Measurements from ENCODE around the gene ARL3.
"Not testable (repeated sequence)": the region's sequence is repeated elsewhere in the genome, so short reads cannot be mapped to it uniquely, and the experiment has no call there.

Gene ARL3

GRCh38 chr10:102735065-102735562, 20.9 kb upstream of the ARL3 start:
- no peak for DNase-seq

GRCh38 chr10:102732661-102733060, 18.5 kb upstream of the ARL3 start:
- no peak for DNase-seq

GRCh38 chr10:102731222-102731800, 17.1 kb upstream of the ARL3 start:
- no peak for DNase-seq

- DNase-seq, result peak; percentile 69
Measured at GRCh38 chr10:102729029-102730026, 15.1 kb upstream of the ARL3 start.

- DNase-seq, result no peak
Measured at GRCh38 chr10:102727037-102727818, 13.0 kb upstream of the ARL3 start.

DNA sequence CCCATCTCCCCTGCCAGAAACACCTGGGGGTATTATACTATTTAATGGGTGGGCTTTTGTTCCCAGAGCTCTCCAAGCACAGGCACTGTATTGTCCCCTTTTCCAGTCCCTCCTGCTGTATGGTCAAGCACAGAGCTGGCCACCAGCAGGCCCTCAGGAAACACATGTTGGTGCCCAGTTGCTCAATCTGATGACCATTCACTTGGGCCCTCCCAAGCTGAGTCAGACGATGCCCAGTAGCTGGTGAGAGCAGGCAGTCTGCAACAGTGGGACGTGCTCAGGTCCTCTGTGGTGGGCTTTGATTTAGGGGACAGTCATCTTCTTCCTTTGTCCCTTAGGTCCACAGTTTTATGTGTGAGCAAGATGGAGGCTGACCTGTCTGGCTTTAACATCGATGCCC, 12.1 kb upstream of the ARL3 start:
- DNase-seq, result no peak

GRCh38 chr10:102723989-102724388, 9.8 kb upstream of the ARL3 start:
- no peak for DNase-seq

GRCh38 chr10:102721954-102722353, 7.8 kb upstream of the ARL3 start:
- DNase-seq, result no peak

GRCh38 chr10:102720775-102721301, 6.6 kb upstream of the ARL3 start:
- no peak for DNase-seq

- no peak for DNase-seq
Measured at GRCh38 chr10:102720337-102720736, 6.1 kb upstream of the ARL3 start.

- no peak for DNase-seq
Measured at GRCh38 chr10:102718220-102718619, 4.0 kb upstream of the ARL3 start.

DNA sequence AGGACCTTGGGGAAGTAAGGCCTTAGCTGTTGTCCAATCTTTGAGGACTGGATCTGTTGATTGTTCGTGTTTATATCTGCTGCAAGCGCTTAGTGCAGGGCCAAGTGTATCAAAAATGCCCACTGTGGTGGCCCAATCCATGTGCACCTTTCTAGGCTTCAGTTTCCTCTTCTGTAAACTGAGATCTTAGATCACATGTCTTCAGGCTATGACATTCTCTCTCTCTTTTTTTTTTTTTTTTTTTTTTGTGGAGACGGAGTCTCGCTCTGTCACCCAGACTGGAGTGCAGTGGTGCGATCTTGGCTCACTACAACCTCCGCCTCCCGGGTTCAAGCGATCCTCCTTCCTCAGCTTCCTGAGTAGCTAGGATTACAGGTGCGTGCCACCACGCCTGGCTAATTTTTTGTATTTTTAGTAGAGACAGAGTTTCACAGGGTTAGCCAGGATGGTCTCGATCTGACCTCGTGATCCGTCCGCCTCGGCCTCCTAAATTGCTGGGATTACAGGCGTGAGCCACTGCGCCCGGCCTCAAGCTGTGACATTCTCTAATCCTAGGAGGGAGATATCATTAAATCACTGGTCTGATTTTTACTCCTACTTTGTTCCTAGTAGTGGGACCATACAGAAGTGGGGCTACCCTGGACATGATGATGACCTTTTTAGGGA, 2.8 kb upstream of the ARL3 start:
- DNase-seq, result not testable (repeated sequence)

DNA sequence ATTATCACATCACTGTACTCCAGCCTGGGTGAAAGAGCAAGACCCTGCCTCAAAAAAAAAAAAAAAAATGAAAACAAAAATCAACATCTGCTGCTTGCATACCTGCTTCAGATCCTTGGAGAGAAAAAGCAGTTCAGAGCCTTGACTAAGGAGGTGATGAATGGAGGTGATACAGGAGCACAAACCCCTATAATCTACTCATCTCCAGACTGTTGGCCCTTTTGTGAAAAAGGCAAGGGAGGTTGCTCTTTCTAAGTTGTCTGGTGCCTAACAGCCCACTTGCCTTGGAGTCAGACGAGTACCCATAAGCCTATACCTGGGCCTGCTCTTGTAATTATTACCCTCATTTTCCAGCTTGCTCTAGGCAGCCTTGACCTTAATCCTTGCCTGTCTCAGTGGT, 1.7 kb upstream of the ARL3 start:
- no peak for DNase-seq

- no peak for DNase-seq
Measured at GRCh38 chr10:102714621-102715455, 641 bp upstream of the ARL3 start, which contains the start of gene SFXN2. SFXN2 (plus strand) TSS chr10:102714636; CDS start chr10:102726637, 12,001 bp downstream.

DNA sequence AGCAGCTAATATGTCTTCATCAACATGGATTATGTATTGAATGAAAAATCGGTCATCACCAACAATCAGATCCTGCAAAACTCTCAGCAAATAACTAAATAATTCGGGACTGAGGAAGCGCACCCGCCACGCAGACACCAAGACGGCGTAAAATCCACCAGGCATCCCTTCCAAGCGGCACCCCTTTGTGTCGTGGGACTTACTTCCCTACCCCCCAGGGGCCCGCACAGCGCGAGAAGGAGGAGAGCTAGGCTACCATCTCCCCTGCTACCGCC, 721 bp downstream of the ARL3 start:
- DNase-seq, result no peak

- no peak for DNase-seq
Measured at GRCh38 chr10:102712843-102713538, 1.2 kb downstream of the ARL3 start.

GRCh38 chr10:102712089-102712488, 2.1 kb downstream of the ARL3 start:
- DNase-seq, result no peak

- DNase-seq, result no peak
Measured at GRCh38 chr10:102710609-102711008, 3.6 kb downstream of the ARL3 start.

DNA sequence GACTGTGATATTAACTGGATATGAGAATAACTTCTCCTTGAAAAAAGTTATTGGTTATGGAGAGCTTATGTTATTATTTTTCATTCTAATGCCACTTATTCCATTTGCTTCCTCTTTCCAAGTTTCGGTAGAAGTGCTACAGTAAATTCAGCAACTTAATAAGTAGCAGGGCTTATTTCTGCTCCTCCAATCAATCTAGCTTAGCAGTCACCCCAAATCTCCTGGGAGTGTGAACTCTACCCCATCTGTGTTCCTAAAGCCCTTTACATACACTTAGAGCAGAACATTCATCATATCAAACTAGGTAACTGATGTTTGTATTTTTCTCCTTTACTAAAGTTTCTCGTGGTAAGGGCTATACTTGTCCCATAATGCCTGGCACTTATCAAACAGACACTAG, 8.7 kb downstream of the ARL3 start:
- DNase-seq, result no peak

GRCh38 chr10:102704915-102705314, 9.3 kb downstream of the ARL3 start:
- no peak for DNase-seq

- no peak for DNase-seq
Measured at GRCh38 chr10:102702742-102703141, 11.5 kb downstream of the ARL3 start.
